B cell (primary cell): Measurements from ENCODE around the gene ALKBH3. TPM values are rescaled to one million over a fixed set of nuclear protein-coding genes. Genes with fewer than 3 reads are reported as not detected.

Source experiments
- ATAC-seq: fragments of 200-7000 bp; cut with Tn5 transposase; one replicate; pipeline ENCODE4 v1.10.0; 2021; ENCODE audit warnings: low read depth, mild to moderate bottlenecking, moderate number of reproducible peaks, moderate library complexity
- CTCF ChIA-PET: fragments of 350-600 bp; sonication (Branson Sonifier 250); formaldehyde crosslinking; loops from one replicate; lab custom pipeline; 2021; ENCODE audit warnings: antibody characterized with exemption, inconsistent platforms; lab: Charles Lee
- POLR2A ChIA-PET: fragments of 350-600 bp; sonication (Branson Sonifier 250); formaldehyde crosslinking; loops from one replicate; lab custom pipeline; 2021; ENCODE audit warnings: antibody characterized with exemption; lab: Charles Lee
- DNase-seq: peaks from one replicate; pipeline ENCODE4 v3.0.0; 2013
- H2AFZ ChIP-seq: 2 replicates; pipeline ENCODE4 v1.6.1; 2012; ENCODE audit warnings: mild to moderate bottlenecking, low read depth, low read length; ENCODE audit not compliant: insufficient read depth, poor library complexity, severe bottlenecking
- H3K27ac ChIP-seq, 2 donors: 1 replicate in 1 of 2; 2 replicates in 1 of 2; pipeline ENCODE4 v1.5.1; 2012 to 2013; ENCODE audit warnings: low read length in 2 of 2, mild to moderate bottlenecking in 2 of 2, moderate library complexity in 1 of 2
- H3K27me3 ChIP-seq, 4 experiments: fragments of 200-600 bp in 1 of 4; sonication (generic) in 1 of 4; replicated peaks in 1 of 4; 1 replicate in 2 of 4; 2 replicates in 2 of 4; pipeline versions ENCODE4 v1.6.1 to v1.7.0; 2013 to 2016; ENCODE audit warnings: low read length in 3 of 4, mild to moderate bottlenecking in 2 of 4, mixed read lengths in 1 of 4, moderate library complexity in 1 of 4; ENCODE audit not compliant: insufficient read depth in 4 of 4, control insufficient read depth in 3 of 4; ENCODE audit errors: control extremely low read depth in 1 of 4
- H3K36me3 ChIP-seq, 2 experiments: replicated peaks in 1 of 2; 1 replicate in 1 of 2; 2 replicates in 1 of 2; pipeline versions ENCODE4 v1.6.1 to v1.7.1; 2013; ENCODE audit warnings: low read length in 1 of 2; ENCODE audit not compliant: insufficient read depth in 2 of 2, control insufficient read depth in 1 of 2; ENCODE audit errors: control extremely low read depth in 1 of 2, extremely low read depth in 1 of 2
- H3K4me1 ChIP-seq, 2 donors: fragments of 200-600 bp in 1 of 2; sonication (generic) in 1 of 2; 1 replicate in 1 of 2; 2 replicates in 1 of 2; pipeline versions ENCODE4 v1.5.1 to v1.6.1; 2013 to 2017; ENCODE audit warnings: low read length in 2 of 2; ENCODE audit not compliant: control insufficient read depth in 2 of 2, insufficient read depth in 2 of 2
- H3K4me2 ChIP-seq: replicated peaks from 2 replicates; pipeline ENCODE3; 2012; ENCODE audit warnings: mild to moderate bottlenecking, low read depth, low read length; ENCODE audit not compliant: poor library complexity, severe bottlenecking
- H3K4me3 ChIP-seq, 5 experiments: fragments of 200-600 bp in 1 of 5; sonication (generic) in 1 of 5; 1 replicate in 3 of 5; 2 replicates in 2 of 5; pipeline versions ENCODE4 v1.5.1 to v1.7.0; 2011 to 2016; ENCODE audit warnings: low read length in 4 of 5, mild to moderate bottlenecking in 4 of 5, low read depth in 2 of 5, control low read depth in 1 of 5, moderate library complexity in 1 of 5; ENCODE audit not compliant: insufficient read depth in 1 of 5; ENCODE audit errors: control extremely low read depth in 1 of 5, extremely low read depth in 1 of 5
- H3K79me2 ChIP-seq: fragments of 200-600 bp; sonication (generic); one replicate; pipeline ENCODE4 v1.6.0; 2016; ENCODE audit warnings: low read length; ENCODE audit not compliant: control insufficient read depth, insufficient read depth
- H3K9ac ChIP-seq: fragments of 200-600 bp; sonication (generic); 2 replicates; pipeline ENCODE4 v1.6.1; 2017; ENCODE audit warnings: mild to moderate bottlenecking, low read length, moderate library complexity
- H3K9me3 ChIP-seq, 3 donors: one replicate each; pipeline versions ENCODE4 v1.6.1 to v1.7.1; 2013; ENCODE audit warnings: low read length in 2 of 3; ENCODE audit not compliant: control insufficient read depth in 2 of 3, insufficient read depth in 1 of 3; ENCODE audit errors: control extremely low read depth in 1 of 3
- H4K20me1 ChIP-seq: 2 replicates; pipeline ENCODE4 v1.6.0; 2012; ENCODE audit warnings: mild to moderate bottlenecking, low read length; ENCODE audit not compliant: insufficient read depth, control insufficient read depth, poor library complexity, severe bottlenecking
- H3K27ac Mint-ChIP-seq: one replicate; pipeline ENCODE4 v1.8.0; 2021; ENCODE audit warnings: mixed read lengths
- H3K27me3 Mint-ChIP-seq: one replicate; pipeline ENCODE4 v1.8.0; 2021; ENCODE audit warnings: mixed read lengths
- H3K4me1 Mint-ChIP-seq: one replicate; pipeline ENCODE4 v1.8.0; 2021; ENCODE audit warnings: mixed read lengths
- H3K4me3 Mint-ChIP-seq: one replicate; pipeline ENCODE4 v1.8.0; 2021; ENCODE audit warnings: mixed read lengths
- H3K9me3 Mint-ChIP-seq: one replicate; pipeline ENCODE4 v1.8.0; 2022; ENCODE audit warnings: mixed read lengths; ENCODE audit not compliant: insufficient read depth
- CTCF ChIP-seq: fragments of 200-600 bp; IDR thresholded peaks from one replicate; pipeline ENCODE4 v1.8.0; 2022; ENCODE audit warnings: antibody characterized with exemption, mild to moderate bottlenecking
- EZH2 ChIP-seq: IDR thresholded peaks from 2 replicates; pipeline ENCODE4 v1.6.1; 2012; ENCODE audit warnings: borderline replicate concordance, low read depth, mild to moderate bottlenecking, moderate library complexity, low read length; ENCODE audit not compliant: insufficient read depth, poor library complexity, severe bottlenecking
- WGBS: methylation state at CpG from one replicate; pipeline ENCODE4 v1.1.5; 2013; ENCODE audit warnings: missing lambda C conversion rate; ENCODE audit not compliant: insufficient coverage; 5-methylcytosine and 5-hydroxymethylcytosine counted together
- intact Hi-C: fragments of 100-400 bp; cut with micrococcal nuclease; formaldehyde crosslinking; loops from one replicate; pipeline ENCODE4 v1.10.0; 2022
- polyA plus RNA-seq: library from polyadenylated mRNA; depleted of rRNA; stranded (reverse); fragments of >200 nt; gene quantifications from 2 replicates; pipeline ENCODE4 v1.2.3, GENCODE V29; 2012
- total RNA-seq, 2 donors: library from RNA; stranded (reverse); fragments of 120-200 nt in 1 of 2; gene quantifications; 1 replicate in 1 of 2; 2 replicates in 1 of 2; pipeline versions ENCODE4 v1.2.3 to v1.2.4, GENCODE V29; 2013 to 2022

The ALKBH3 gene
- total and polyA plus RNA-seq, 2 donors (not counting 1 experiment from before 2014, with no cell fraction given): 22.3 to 26.7 TPM

DNA sequence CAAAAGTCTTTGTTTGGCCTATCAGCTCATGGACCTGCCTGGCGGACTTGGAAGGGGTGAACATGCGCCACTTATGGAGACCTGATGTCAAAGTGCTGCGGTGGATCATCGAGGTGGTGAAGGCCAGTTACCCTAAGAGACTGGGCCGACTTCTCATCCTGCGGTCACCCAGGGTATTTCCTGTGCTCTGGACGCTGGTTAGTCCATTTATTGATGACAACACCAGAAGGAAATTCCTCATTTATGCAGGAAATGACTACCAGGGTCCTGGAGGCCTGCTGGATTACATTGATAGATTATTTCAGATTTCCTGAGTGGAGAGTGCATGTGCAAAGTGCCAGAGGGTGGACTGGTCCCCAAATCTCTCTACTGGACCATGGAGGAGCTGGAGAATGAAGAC, 17.9 kb downstream of the ALKBH3 start:
- DNase-seq: no peak
- Mint-ChIP-seq H3K4me1 (no peaks in the 10 kb centered on the region), H3K4me3 (no peak overlapping the region), H3K9me3 (no peaks in the 10 kb centered on the region), H3K27ac (no peak overlapping the region), H3K27me3 (no peaks in the 10 kb centered on the region)
- no peaks in the 10 kb centered on the region for H3K79me2 ChIP-seq
- no peak for ATAC-seq
- no peaks in the 10 kb centered on the region for H4K20me1 ChIP-seq
- POLR2A ChIA-PET: no interaction called here
- H3K9ac ChIP-seq: no peak overlapping the region
- CTCF ChIA-PET: no interaction called here
- H3K27me3 ChIP-seq: no peaks in the 10 kb centered on the region
- H2AFZ ChIP-seq: no peak overlapping the region
- intact Hi-C loops: no loop called here
- H3K4me3 ChIP-seq: no peak overlapping the region
- no peaks in the 10 kb centered on the region for H3K9me3 ChIP-seq
- peaks cover 20 to 48% of the 10 kb centered on the region in 2 experiments for H3K36me3 ChIP-seq
- no peaks in the 10 kb centered on the region for H3K4me1 ChIP-seq
- TF ChIP-seq EZH2 (no peak), CTCF (no peak)
- WGBS: 95% methylated on average over 7 of the region's 7 CpGs
- H3K27ac ChIP-seq: no peak overlapping the region
- H3K4me2 ChIP-seq: no peak overlapping the region

DNA sequence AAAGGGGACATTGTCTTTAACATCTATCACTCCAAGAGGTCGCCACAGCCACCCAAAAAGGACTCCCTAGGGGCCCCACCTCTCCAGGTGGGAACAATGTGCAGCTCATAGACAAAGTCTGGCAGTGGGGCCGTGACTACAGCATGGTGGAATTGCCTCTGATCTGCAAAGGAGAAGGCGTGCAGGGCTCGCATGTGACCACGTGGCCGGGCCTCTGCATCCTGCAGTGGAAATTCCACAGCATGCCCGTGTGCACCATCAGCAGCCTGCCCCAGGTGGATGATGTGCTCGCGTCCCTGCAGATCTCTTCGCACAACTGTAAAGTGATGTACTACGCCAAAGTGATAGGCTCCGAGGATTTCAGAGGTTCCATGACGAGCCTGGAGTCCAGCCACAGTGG, 18.5 kb downstream of the ALKBH3 start:
- DNase-seq: no peak
- Histone ChIP-seq H3K4me1 (no peaks in the 10 kb centered on the region), H3K4me3 (no peak overlapping the region), H3K27me3 (no peaks in the 10 kb centered on the region), H3K9me3 (no peaks in the 10 kb centered on the region), H2AFZ (no peak overlapping the region), H3K4me2 (no peak overlapping the region), H4K20me1 (no peaks in the 10 kb centered on the region), H3K79me2 (no peaks in the 10 kb centered on the region), H3K36me3 (peaks cover 22 to 48% of the 10 kb centered on the region in 2 experiments), H3K27ac (no peak overlapping the region), H3K9ac (no peak overlapping the region)
- H3K27me3 Mint-ChIP-seq: no peaks in the 10 kb centered on the region
- no peak overlapping the region for H3K27ac Mint-ChIP-seq
- ATAC-seq: no peak
- TF ChIP-seq CTCF (no peak), EZH2 (no peak)
- no peaks in the 10 kb centered on the region for H3K4me1 Mint-ChIP-seq
- ChIA-PET CTCF (no interaction called here), POLR2A (no interaction called here)
- intact Hi-C loops: no loop called here
- WGBS: 88% methylated on average over 12 of the region's 13 CpGs
- no peaks in the 10 kb centered on the region for H3K9me3 Mint-ChIP-seq
- H3K4me3 Mint-ChIP-seq: no peak overlapping the region
